HG03469 (cell line): ENCODE measurements around the gene SPOCK2.
"Not testable (repeated sequence)": the region's sequence is repeated elsewhere in the genome, so short reads cannot be mapped to it uniquely, and the experiment has no call there.

Experiments used
- ATAC-seq: cut with Tn5 transposase; IDR thresholded peaks from one replicate; pipeline ENCODE4 v1.9.1; 2021; ENCODE audit warnings: mild to moderate bottlenecking, moderate library complexity, moderate number of reproducible peaks; ENCODE audit not compliant: unreplicated experiment

SPOCK2 gene

GRCh38 chr10:72108004-72108370, 19.6 kb upstream of the SPOCK2 start:
- not testable (repeated sequence) for ATAC-seq

- no peak for ATAC-seq
These were observed 19.1 kb upstream of the SPOCK2 start for GRCh38 chr10:72107325-72108003.

GRCh38 chr10:72106896-72107295, 18.5 kb upstream of the SPOCK2 start:
- no peak for ATAC-seq

- no peak for ATAC-seq
These were observed 18.0 kb upstream of the SPOCK2 start for GRCh38 chr10:72106154-72106849.

GRCh38 chr10:72105710-72106109, 17.4 kb upstream of the SPOCK2 start:
- ATAC-seq = no peak

GRCh38 chr10:72105098-72105475, 16.7 kb upstream of the SPOCK2 start:
- no peak for ATAC-seq

- ATAC-seq = no peak
These were observed 16.2 kb upstream of the SPOCK2 start for GRCh38 chr10:72104472-72105097.

GRCh38 chr10:72099600-72099921, 11.2 kb upstream of the SPOCK2 start:
- no peak for ATAC-seq

- no peak for ATAC-seq
These were observed 10.7 kb upstream of the SPOCK2 start for GRCh38 chr10:72098836-72099599.

- no peak for ATAC-seq
These were observed 10.0 kb upstream of the SPOCK2 start for GRCh38 chr10:72098301-72098835.

- ATAC-seq = no peak
These were observed 9.3 kb upstream of the SPOCK2 start for GRCh38 chr10:72097448-72098300.

GRCh38 chr10:72096115-72097000, 8.0 kb upstream of the SPOCK2 start:
- no peak for ATAC-seq

GRCh38 chr10:72095195-72095594, 6.8 kb upstream of the SPOCK2 start:
- ATAC-seq = no peak

- no peak for ATAC-seq
These were observed 6.2 kb upstream of the SPOCK2 start for GRCh38 chr10:72094574-72094973.

GRCh38 chr10:72093450-72093849, 5.1 kb upstream of the SPOCK2 start:
- no peak for ATAC-seq

GRCh38 chr10:72092987-72093386, 4.6 kb upstream of the SPOCK2 start:
- ATAC-seq = no peak

- ATAC-seq = no peak
These were observed 4.0 kb upstream of the SPOCK2 start for GRCh38 chr10:72092171-72092924.

GRCh38 chr10:72090326-72090725, 2.0 kb upstream of the SPOCK2 start:
- no peak for ATAC-seq

- no peak for ATAC-seq
These were observed 1.3 kb upstream of the SPOCK2 start for GRCh38 chr10:72089618-72090017.
